Measurements from ENCODE around the gene GPR156.
"Not testable (repeated sequence)": the region's sequence is repeated elsewhere in the genome, so short reads cannot be mapped to it uniquely, and the experiment has no call there.

The GPR156 gene

GRCh38 chr3:120326784-120327183, 41.8 kb upstream of the GPR156 start:
- H2AFZ ChIP-seq (ENCODE audit: low read length), result no peak overlapping the region
- H3K79me2 ChIP-seq (ENCODE audit: low read length), result 0 out of 2 replicates have a peak, but pooled peaks cover 4% of the 10 kb centered on the region
- H3K9me2 ChIP-seq (replicated peaks; ENCODE audit: insufficient read depth, low read length), result no peaks in the 10 kb centered on the region
- H3K4me1 ChIP-seq (ENCODE audit: low read length), result no peaks in the 10 kb centered on the region
- no peak for DNase-seq
- H3F3A ChIP-seq (ENCODE audit: insufficient read depth, low read length), result no peaks in the 10 kb centered on the region
- H3K9ac ChIP-seq (ENCODE audit: low read length), result no peak overlapping the region
- peaks cover 6% of the 10 kb centered on the region; the same call in 1 of the 2 replicates for H3K36me3 ChIP-seq (replicated peaks; ENCODE audit: insufficient read depth, low read length)
- no peaks in the 10 kb centered on the region; the same call in 1 of the 2 replicates for H4K20me1 ChIP-seq (ENCODE audit: insufficient read depth, low read length)
- H3K27me3 ChIP-seq (replicated peaks; ENCODE audit: insufficient read depth, low read length), result no peaks in the 10 kb centered on the region
- no peak overlapping the region for H3K4me2 ChIP-seq (ENCODE audit: low read depth, low read length)
- TF ChIP-seq EZH2 (optimal IDR thresholded peaks at IDR 0.05; ENCODE audit: low read depth, low read length) (no peak), CTCF (IDR thresholded peaks at IDR 0.05; ENCODE audit: low read length) (no peak)
- H3K4me3 ChIP-seq (ENCODE audit: low read length), result no peak overlapping the region
- no peaks in the 10 kb centered on the region for H3K9me3 ChIP-seq (replicated peaks; ENCODE audit: insufficient read depth, low read length)
- H3K27ac ChIP-seq (ENCODE audit: low read length), result no peak overlapping the region

DNA sequence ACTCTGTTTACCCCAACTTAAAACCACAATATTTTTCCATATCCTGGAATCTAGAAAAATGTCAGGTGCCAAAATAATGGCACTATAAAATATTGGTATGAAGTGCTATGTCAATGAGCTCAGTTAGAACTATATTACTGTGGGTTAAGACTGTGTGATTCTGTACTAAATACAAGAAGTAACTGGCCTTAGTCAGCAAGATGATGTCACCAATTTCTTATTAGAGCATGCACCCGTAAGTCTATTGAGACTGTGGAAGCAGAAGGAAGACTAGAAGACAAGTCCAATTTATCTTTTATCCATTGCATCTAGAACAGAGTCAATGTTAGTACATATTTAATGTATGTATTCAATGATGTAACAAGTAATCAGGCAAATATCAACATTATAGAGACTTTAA, 39.2 kb upstream of the GPR156 start:
- Histone ChIP-seq H3K9me3 (replicated peaks; ENCODE audit: insufficient read depth, low read length) (no peaks in the 10 kb centered on the region), H3K27ac (ENCODE audit: low read length) (no peak overlapping the region), H3K36me3 (replicated peaks; ENCODE audit: insufficient read depth, low read length) (no peaks in the 10 kb centered on the region; the same call in 1 of the 2 replicates), H2AFZ (ENCODE audit: low read length) (no peak overlapping the region), H4K20me1 (ENCODE audit: insufficient read depth, low read length) (no peaks in the 10 kb centered on the region), H3F3A (ENCODE audit: insufficient read depth, low read length) (no peaks in the 10 kb centered on the region), H3K27me3 (replicated peaks; ENCODE audit: insufficient read depth, low read length) (no peaks in the 10 kb centered on the region), H3K9me2 (replicated peaks; ENCODE audit: insufficient read depth, low read length) (no peaks in the 10 kb centered on the region), H3K4me1 (ENCODE audit: low read length) (no peaks in the 10 kb centered on the region), H3K4me3 (ENCODE audit: low read length) (no peak overlapping the region), H3K79me2 (ENCODE audit: low read length) (0 out of 2 replicates have a peak, but pooled peaks cover 3% of the 10 kb centered on the region), H3K4me2 (ENCODE audit: low read depth, low read length) (no peak overlapping the region), H3K9ac (ENCODE audit: low read length) (no peak overlapping the region)
- TF ChIP-seq CTCF (IDR thresholded peaks at IDR 0.05; ENCODE audit: low read length) (no peak), EZH2 (optimal IDR thresholded peaks at IDR 0.05; ENCODE audit: low read depth, low read length) (no peak), EZH2phosphoT487 (IDR thresholded peaks at IDR 0.05; ENCODE audit: low read length) (no peak)
- DNase-seq, result no peak

GRCh38 chr3:120323761-120324160, 38.7 kb upstream of the GPR156 start:
- not testable (repeated sequence) for H3K9me3 ChIP-seq (replicated peaks; ENCODE audit: insufficient read depth, low read length); H3K4me3 ChIP-seq (ENCODE audit: low read length); H2AFZ ChIP-seq (ENCODE audit: low read length); H3K9ac ChIP-seq (ENCODE audit: low read length); H3K79me2 ChIP-seq (ENCODE audit: low read length); H3K9me2 ChIP-seq (replicated peaks; ENCODE audit: insufficient read depth, low read length); H3K27ac ChIP-seq (ENCODE audit: low read length); H3F3A ChIP-seq (ENCODE audit: insufficient read depth, low read length); H3K4me1 ChIP-seq (ENCODE audit: low read length); H3K27me3 ChIP-seq (replicated peaks; ENCODE audit: insufficient read depth, low read length); H3K36me3 ChIP-seq (replicated peaks; ENCODE audit: insufficient read depth, low read length); H4K20me1 ChIP-seq (ENCODE audit: insufficient read depth, low read length); DNase-seq; H3K4me2 ChIP-seq (ENCODE audit: low read depth, low read length)

- Histone ChIP-seq H4K20me1 (ENCODE audit: insufficient read depth, low read length) (no peaks in the 10 kb centered on the region), H3K4me1 (ENCODE audit: low read length) (no peaks in the 10 kb centered on the region), H3K27me3 (replicated peaks; ENCODE audit: insufficient read depth, low read length) (no peaks in the 10 kb centered on the region), H3K27ac (ENCODE audit: low read length) (no peak overlapping the region), H3K9me3 (replicated peaks; ENCODE audit: insufficient read depth, low read length) (no peaks in the 10 kb centered on the region), H3K4me3 (ENCODE audit: low read length) (no peak overlapping the region), H3K79me2 (ENCODE audit: low read length) (no peaks in the 10 kb centered on the region), H3K4me2 (ENCODE audit: low read depth, low read length) (no peak overlapping the region), H3K9me2 (replicated peaks; ENCODE audit: insufficient read depth, low read length) (no peaks in the 10 kb centered on the region), H3K9ac (ENCODE audit: low read length) (no peak overlapping the region), H2AFZ (ENCODE audit: low read length) (no peak overlapping the region), H3F3A (ENCODE audit: insufficient read depth, low read length) (no peaks in the 10 kb centered on the region), H3K36me3 (replicated peaks; ENCODE audit: insufficient read depth, low read length) (no peaks in the 10 kb centered on the region)
- TF ChIP-seq EZH2 (optimal IDR thresholded peaks at IDR 0.05; ENCODE audit: low read depth, low read length), result no peak
- TF ChIP-seq CTCF (IDR thresholded peaks at IDR 0.05; ENCODE audit: low read length), result no peak
- no peak for TF ChIP-seq EZH2phosphoT487 (IDR thresholded peaks at IDR 0.05; ENCODE audit: low read length)
- DNase-seq, result no peak
Measured at GRCh38 chr3:120311863-120312794, 27.1 kb upstream of the GPR156 start.

All from MM.1S (cell line).